Transverse colon (tissue), 4 donors: Measurements from ENCODE around the gene TIMM10B. TPM values are rescaled to one million over a fixed set of nuclear protein-coding genes. Genes with fewer than 3 reads are reported as not detected.

Experiments used
- DNase-seq: peaks from one replicate; pipeline ENCODE4 v3.0.0-alpha.2; 2019
- H3K27ac ChIP-seq, 4 donors: fragments of 200-600 bp; sonication (generic); 2 replicates each; pipeline ENCODE4 v1.5.1; 2016 to 2018; ENCODE audit warnings: inconsistent platforms in 4 of 4
- H3K27me3 ChIP-seq: fragments of 200-600 bp; sonication (generic); 2 replicates; pipeline ENCODE4 v1.5.1; 2017; ENCODE audit warnings: inconsistent platforms
- H3K36me3 ChIP-seq, 4 donors: fragments of 200-600 bp; sonication (generic); 2 replicates each; pipeline ENCODE4 v1.5.1; 2017 to 2019; ENCODE audit warnings: inconsistent platforms in 4 of 4
- H3K4me1 ChIP-seq, 4 donors: fragments of 200-600 bp; sonication (generic); 2 replicates each; pipeline ENCODE4 v1.5.1; 2017 to 2020; ENCODE audit warnings: inconsistent platforms in 4 of 4
- H3K4me3 ChIP-seq, 4 donors: fragments of 200-600 bp; sonication (generic); 1 replicate in 1 of 4; 2 replicates in 3 of 4; pipeline versions ENCODE4 v1.5.1 to v1.6.1; 2017 to 2019; ENCODE audit warnings: inconsistent platforms in 4 of 4
- H3K9me3 ChIP-seq, 2 donors: fragments of 200-600 bp; sonication (generic); 2 replicates each; pipeline ENCODE4 v1.5.1; 2017 to 2019; ENCODE audit warnings: inconsistent platforms in 2 of 2
- CTCF ChIP-seq, 5 experiments: fragments of 200-600 bp in 3 of 5; fragments of 450-650 bp in 2 of 5; sonication (generic) in 3 of 5; IDR thresholded peaks; 1 replicate in 2 of 5; 2 replicates in 3 of 5; pipeline ENCODE4 v1.5.1; 2016 to 2017; ENCODE audit warnings: antibody characterized with exemption in 5 of 5, inconsistent platforms in 3 of 5, mild to moderate bottlenecking in 2 of 5, moderate library complexity in 1 of 5
- EP300 ChIP-seq: sonication (generic); formaldehyde crosslinking; IDR thresholded peaks from one replicate; pipeline ENCODE4 v1.6.1; 2017; ENCODE audit warnings: antibody characterized with exemption, low read depth
- POLR2A ChIP-seq: fragments of 450-650 bp; IDR thresholded peaks from one replicate; pipeline ENCODE4 v1.6.1; 2016; ENCODE audit warnings: antibody characterized with exemption, mild to moderate bottlenecking, moderate library complexity
- POLR2AphosphoS5 ChIP-seq, 3 donors: sonication (generic); formaldehyde crosslinking; IDR thresholded peaks; one replicate each; pipeline ENCODE4 v1.6.1; 2016; ENCODE audit warnings: antibody characterized with exemption in 3 of 3
- WGBS, 2 donors: methylation state at CpG; one replicate each; pipeline ENCODE4 v1.1.5; 2018; ENCODE audit warnings: low coverage in 1 of 2; 5-methylcytosine and 5-hydroxymethylcytosine counted together
- in situ Hi-C, 4 donors: fragments of 200-750 bp; cut with MboI; loops; one replicate each; pipeline versions ENCODE4 v1.15.0 to v1.15.1; 2017; ENCODE audit warnings: low sequenced_read_pairs in 3 of 4, low pct_ligation_motif_present in 1 of 4, low pct_unique_long_range_greater_than_20kb in 1 of 4
- intact Hi-C: fragments of 100-400 bp; cut with DNase I; formaldehyde crosslinking; loops from one replicate; pipeline ENCODE4 v1.15.1; 2023; ENCODE audit warnings: low total_unique reads
- total RNA-seq, 4 donors: library from RNA; depleted of rRNA; stranded (reverse); fragments of >200 nt; gene quantifications; one replicate each; pipeline ENCODE4 v1.1.0, GENCODE V29; 2016

TIMM10B gene
- total RNA-seq, 4 donors from 2014 or later: 19.1 to 40.2 (median 30.3) TPM

- no peaks in the 10 kb centered on the region for H3K4me1 ChIP-seq
- intact Hi-C loops (no loop called here), in situ Hi-C loops (no loop called here)
- DNase-seq: no peak
- no peak overlapping the region for H3K27ac ChIP-seq
- TF ChIP-seq CTCF (IDR thresholded peaks at IDR 0.05) (no peak), EP300 (no peak), POLR2AphosphoS5 (IDR thresholded peaks at IDR 0.05) (no peak), POLR2A (no peak)
- 83 to 100% methylated on average over 1 to 2 of the region's 2 CpGs for WGBS, 2 donors
- no peak overlapping the region for H3K4me3 ChIP-seq
- no peaks in the 10 kb centered on the region for H3K9me3 ChIP-seq
- H3K36me3 ChIP-seq: peaks cover 0 to 21% (median 9%) of the 10 kb centered on the region in 4 donors
- H3K27me3 ChIP-seq: no peaks in the 10 kb centered on the region
Measured at GRCh38 chr11:6458352-6459098, 22.8 kb upstream of the TIMM10B start.

DNA sequence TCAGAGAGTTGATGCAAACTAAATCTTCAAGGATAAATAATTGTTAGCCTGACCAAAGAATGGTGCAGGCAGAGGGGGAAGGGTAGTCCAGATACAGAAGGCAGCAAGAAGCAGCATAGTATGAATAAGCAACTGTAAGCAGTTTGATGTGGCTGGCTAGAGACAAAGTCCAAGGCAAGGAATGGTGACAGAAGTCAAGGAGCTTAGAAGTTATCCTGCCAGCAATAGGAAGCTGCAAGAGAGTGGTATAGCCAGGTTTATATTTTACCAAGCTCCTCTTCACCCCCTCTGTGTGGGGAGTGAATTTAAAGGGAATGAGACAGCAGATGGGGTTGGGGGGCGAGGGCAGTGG, 22.2 kb upstream of the TIMM10B start:
- Histone ChIP-seq H3K27me3 (no peaks in the 10 kb centered on the region), H3K4me1 (no peaks in the 10 kb centered on the region), H3K9me3 (no peaks in the 10 kb centered on the region), H3K27ac (no peak overlapping the region), H3K36me3 (peaks cover 0 to 27% (median 11%) of the 10 kb centered on the region in 4 donors), H3K4me3 (no peak overlapping the region)
- intact Hi-C loops (no loop called here), in situ Hi-C loops (no loop called here)
- WGBS, 2 donors: 79% methylated on average over 1 of the region's 1 CpG; no CpG with 5 or more reads in 1 of the 2 donors
- TF ChIP-seq EP300 (no peak), POLR2A (no peak), POLR2AphosphoS5 (IDR thresholded peaks at IDR 0.05) (no peak), CTCF (IDR thresholded peaks at IDR 0.05) (no peak)
- DNase-seq: no peak

- intact Hi-C loops: no loop called here
- H3K4me3 ChIP-seq: no peak overlapping the region
Measured at GRCh38 chr11:6468712-6469495, 12.4 kb upstream of the TIMM10B start.

More at GRCh38 chr11:6468712-6469495, 12.4 kb upstream of the TIMM10B start:
- Histone ChIP-seq H3K9me3 (no peaks in the 10 kb centered on the region), H3K36me3 (peaks cover 0 to 7% (median 0%) of the 10 kb centered on the region in 4 donors), H3K4me1 (peaks cover 20 to 44% (median 25%) of the 10 kb centered on the region in 4 donors), H3K27me3 (no peaks in the 10 kb centered on the region), H3K27ac (peak overlapping the region; percentile 62 to 73 (median 66))
- DNase-seq: peak; percentile 76
- TF ChIP-seq POLR2AphosphoS5 (IDR thresholded peaks at IDR 0.05) (peak in 2 of 3 donors; percentile 5 to 32), CTCF (IDR thresholded peaks at IDR 0.05) (no peak)
- in situ Hi-C loops: no loop called here
- WGBS, 2 donors: 53 to 57% methylated on average over 2 to 6 of the region's 6 CpGs
